HS-5 (cell line): ENCODE results near the gene EPHA6.

Experiments
- DNase-seq: peaks from one replicate; pipeline ENCODE4 v3.0.0-alpha.2; 2012; ENCODE audit warnings: low read depth

EPHA6 gene

GRCh38 chr3:97646932-97647331 is 832.5 kb downstream of the EPHA6 start:
- no peak for DNase-seq

- DNase-seq = no peak
These were observed 833.1 kb downstream of the EPHA6 start for GRCh38 chr3:97647441-97647982.

- no peak for DNase-seq
These were observed 841.6 kb downstream of the EPHA6 start for GRCh38 chr3:97655971-97656370.

- no peak for DNase-seq
These were observed 842.2 kb downstream of the EPHA6 start for GRCh38 chr3:97656638-97657037.

GRCh38 chr3:97658668-97659285 is 844.4 kb downstream of the EPHA6 start:
- no peak for DNase-seq

- DNase-seq = no peak
These were observed 847.9 kb downstream of the EPHA6 start for GRCh38 chr3:97662264-97662663.

- no peak for DNase-seq
These were observed 848.4 kb downstream of the EPHA6 start for GRCh38 chr3:97662762-97663161.

- DNase-seq = no peak
These were observed 851.5 kb downstream of the EPHA6 start for GRCh38 chr3:97665896-97666295.

GRCh38 chr3:97670952-97671351 is 856.6 kb downstream of the EPHA6 start:
- no peak for DNase-seq

- DNase-seq = no peak
These were observed 859.1 kb downstream of the EPHA6 start for GRCh38 chr3:97673357-97673997.

GRCh38 chr3:97674461-97674860 is 860.1 kb downstream of the EPHA6 start:
- no peak for DNase-seq

GRCh38 chr3:97680210-97680609 is 865.8 kb downstream of the EPHA6 start:
- DNase-seq = no peak

GRCh38 chr3:97680696-97681095 is 866.3 kb downstream of the EPHA6 start:
- no peak for DNase-seq

GRCh38 chr3:97684490-97684889 is 870.1 kb downstream of the EPHA6 start:
- DNase-seq = no peak

- DNase-seq = no peak
These were observed 871.9 kb downstream of the EPHA6 start for GRCh38 chr3:97686258-97686657.

GRCh38 chr3:97687734-97688133 is 873.3 kb downstream of the EPHA6 start:
- DNase-seq = no peak

GRCh38 chr3:97689111-97689510 is 874.7 kb downstream of the EPHA6 start:
- DNase-seq = no peak

GRCh38 chr3:97689962-97690361 is 875.6 kb downstream of the EPHA6 start:
- DNase-seq = no peak

- DNase-seq = no peak
These were observed 877.0 kb downstream of the EPHA6 start for GRCh38 chr3:97691354-97691753.

GRCh38 chr3:97692389-97692788 is 878.0 kb downstream of the EPHA6 start:
- no peak for DNase-seq

- DNase-seq = no peak
These were observed 878.4 kb downstream of the EPHA6 start for GRCh38 chr3:97692831-97693230.

- no peak for DNase-seq
These were observed 880.5 kb downstream of the EPHA6 start for GRCh38 chr3:97694876-97695275.

- DNase-seq = no peak
These were observed 884.3 kb downstream of the EPHA6 start for GRCh38 chr3:97698691-97699090.

- DNase-seq = no peak
These were observed 885.5 kb downstream of the EPHA6 start for GRCh38 chr3:97699889-97700288.
